CD4-positive, alpha-beta T cell treated with Interleukin-12 subunit alpha and Interleukin-12 subunit beta, for 1 hour (primary cell): Measurements from ENCODE around the gene CTDSPL2.
"Not testable (repeated sequence)": the region's sequence is repeated elsewhere in the genome, so short reads cannot be mapped to it uniquely, and the experiment has no call there.

ENCODE experiments used
- DNase-seq: peaks from one replicate; pipeline ENCODE4 v3.0.0-alpha.2; 2020

Gene CTDSPL2

GRCh38 chr15:44485880-44486279 lies 58.5 kb downstream of the CTDSPL2 start:
- no peak for DNase-seq

GRCh38 chr15:44489464-44489863 lies 62.0 kb downstream of the CTDSPL2 start:
- DNase-seq: no peak

- no peak for DNase-seq
These were observed 63.2 kb downstream of the CTDSPL2 start for GRCh38 chr15:44490622-44491021.

- DNase-seq: no peak
These were observed 64.6 kb downstream of the CTDSPL2 start for GRCh38 chr15:44492040-44492439.

- no peak for DNase-seq
These were observed 65.2 kb downstream of the CTDSPL2 start for GRCh38 chr15:44492672-44493071.

GRCh38 chr15:44495562-44495961 lies 68.1 kb downstream of the CTDSPL2 start:
- no peak for DNase-seq

GRCh38 chr15:44500555-44500954 lies 73.1 kb downstream of the CTDSPL2 start:
- no peak for DNase-seq

- DNase-seq: peak; percentile 44
These were observed 74.4 kb downstream of the CTDSPL2 start for GRCh38 chr15:44501768-44502366.

- DNase-seq: no peak
These were observed 89.0 kb downstream of the CTDSPL2 start for GRCh38 chr15:44516436-44516835.

- DNase-seq: no peak
These were observed 92.1 kb downstream of the CTDSPL2 start for GRCh38 chr15:44519537-44519936.

GRCh38 chr15:44525018-44525417 lies 97.6 kb downstream of the CTDSPL2 start:
- no peak for DNase-seq

- DNase-seq: no peak
These were observed 99.8 kb downstream of the CTDSPL2 start for GRCh38 chr15:44527241-44527640.

GRCh38 chr15:44529864-44530604 lies 102.6 kb downstream of the CTDSPL2 start:
- DNase-seq: no peak

- no peak for DNase-seq
These were observed 103.2 kb downstream of the CTDSPL2 start for GRCh38 chr15:44530653-44531052.

GRCh38 chr15:44532275-44532674 lies 104.8 kb downstream of the CTDSPL2 start:
- DNase-seq: not testable (repeated sequence)

GRCh38 chr15:44532689-44533088 lies 105.3 kb downstream of the CTDSPL2 start:
- DNase-seq: no peak

GRCh38 chr15:44535092-44535491 lies 107.7 kb downstream of the CTDSPL2 start:
- DNase-seq: no peak

- peak; percentile 26 for DNase-seq
These were observed 108.3 kb downstream of the CTDSPL2 start for GRCh38 chr15:44535523-44536301.

GRCh38 chr15:44536302-44536961 lies 109.0 kb downstream of the CTDSPL2 start:
- DNase-seq: no peak

- DNase-seq: peak; percentile 97
These were observed 109.7 kb downstream of the CTDSPL2 start, which contains the start of gene EIF3J for GRCh38 chr15:44536962-44537734. Gene EIF3J, plus strand, starts transcription at chr15:44537147. Its CDS starts 48 bp downstream, at chr15:44537195.

GRCh38 chr15:44537735-44538240 lies 110.4 kb downstream of the CTDSPL2 start:
- peak; percentile 46 for DNase-seq
